HEK293 (cell line): ENCODE measurements around the gene FBN2.

Experiments used
- CTCF ChIA-PET: fragments of 350-600 bp; formaldehyde crosslinking; extraction: SDS; loops from one replicate; lab custom pipeline; 2021; ENCODE audit warnings: antibody characterized with exemption; lab: Yijun Ruan, JAX
- POLR2A ChIA-PET: fragments of 300-600 bp; formaldehyde crosslinking; extraction: SDS; loops from one replicate; lab custom pipeline; 2020; ENCODE audit warnings: antibody characterized with exemption, inconsistent platforms; lab: Yijun Ruan, JAX
- H3K27ac ChIP-seq: fragments of 200-500 bp; sonication (Bioruptor generic); 2 replicates; pipeline ENCODE4 v1.5.1; 2014; ENCODE audit warnings: low read depth, low read length, control low read depth, inconsistent platforms; ENCODE audit errors: extremely low read depth
- H3K36me3 ChIP-seq, 2 experiments: fragments of 200-500 bp in 1 of 2; sonication (Bioruptor generic) in 1 of 2; 1 replicate in 1 of 2; 2 replicates in 1 of 2; pipeline ENCODE4 v1.5.1; 2014 to 2017; ENCODE audit warnings: inconsistent platforms in 2 of 2, low read length in 2 of 2; ENCODE audit not compliant: control insufficient read depth in 2 of 2, insufficient read depth in 1 of 2
- H3K4me1 ChIP-seq: fragments of 200-500 bp; sonication (Bioruptor generic); 2 replicates; pipeline ENCODE4 v1.5.1; 2014; ENCODE audit warnings: mild to moderate bottlenecking, low read length, inconsistent platforms; ENCODE audit not compliant: control insufficient read depth, insufficient read depth
- H3K4me3 ChIP-seq: 2 replicates; pipeline ENCODE4 v1.5.1; 2011; ENCODE audit warnings: low read depth, mild to moderate bottlenecking, control low read depth, low read length, moderate library complexity
- H3K9me3 ChIP-seq: fragments of 200-500 bp; sonication (Bioruptor generic); 2 replicates; pipeline ENCODE4 v1.5.1; 2014; ENCODE audit warnings: low read depth, low read length, inconsistent platforms; ENCODE audit not compliant: control insufficient read depth, insufficient read depth
- AEBP2 ChIP-seq: fragments of 450-650 bp; formaldehyde crosslinking; IDR thresholded peaks from 2 replicates; pipeline ENCODE4 v1.5.1; 2016; ENCODE audit warnings: missing biosample characterization, missing genetic modification characterization, borderline replicate concordance
- GFI1B ChIP-seq: fragments of 450-650 bp; formaldehyde crosslinking; IDR thresholded peaks from 2 replicates; pipeline ENCODE4 v1.5.1; 2016; ENCODE audit warnings: missing biosample characterization, missing genetic modification characterization
- GLIS1 ChIP-seq: fragments of 450-650 bp; formaldehyde crosslinking; IDR thresholded peaks from 2 replicates; pipeline ENCODE4 v1.5.1; 2016; ENCODE audit warnings: missing biosample characterization, missing genetic modification characterization
- PRDM6 ChIP-seq: fragments of 450-650 bp; formaldehyde crosslinking; IDR thresholded peaks from 2 replicates; pipeline ENCODE4 v1.5.1; 2017; ENCODE audit warnings: missing biosample characterization, missing genetic modification characterization
- REST ChIP-seq: fragments of 450-650 bp; formaldehyde crosslinking; IDR thresholded peaks from 2 replicates; pipeline ENCODE4 v1.5.1; 2016; ENCODE audit warnings: missing biosample characterization, missing genetic modification characterization
- ZFP3 ChIP-seq: fragments of 450-650 bp; formaldehyde crosslinking; IDR thresholded peaks from 2 replicates; pipeline ENCODE4 v1.5.1; 2016; ENCODE audit warnings: low read depth, missing biosample characterization, missing genetic modification characterization
- ZIC2 ChIP-seq: fragments of 450-650 bp; formaldehyde crosslinking; IDR thresholded peaks from 2 replicates; pipeline ENCODE4 v1.5.1; 2016; ENCODE audit warnings: missing biosample characterization, missing genetic modification characterization
- ZNF132 ChIP-seq: fragments of 450-650 bp; formaldehyde crosslinking; IDR thresholded peaks from 2 replicates; pipeline ENCODE4 v1.5.1; 2017; ENCODE audit warnings: missing biosample characterization, missing genetic modification characterization, borderline replicate concordance
- ZNF146 ChIP-seq: fragments of 450-650 bp; formaldehyde crosslinking; IDR thresholded peaks from 2 replicates; pipeline ENCODE4 v1.5.1; 2016; ENCODE audit warnings: missing biosample characterization, missing genetic modification characterization
- ZNF302 ChIP-seq: fragments of 450-650 bp; formaldehyde crosslinking; IDR thresholded peaks from 2 replicates; pipeline ENCODE4 v1.5.1; 2016; ENCODE audit warnings: missing biosample characterization, missing genetic modification characterization, low read depth
- ZNF473 ChIP-seq: fragments of 450-650 bp; formaldehyde crosslinking; IDR thresholded peaks from 2 replicates; pipeline ENCODE4 v1.5.1; 2017; ENCODE audit warnings: missing biosample characterization, missing genetic modification characterization
- ZNF529 ChIP-seq: fragments of 450-650 bp; formaldehyde crosslinking; IDR thresholded peaks from 2 replicates; pipeline ENCODE4 v1.5.1; 2017; ENCODE audit warnings: missing genetic modification characterization, missing biosample characterization; ENCODE audit not compliant: insufficient replicate concordance
- ZNF664 ChIP-seq: fragments of 450-650 bp; formaldehyde crosslinking; IDR thresholded peaks from 2 replicates; pipeline ENCODE4 v1.5.1; 2016; ENCODE audit warnings: missing biosample characterization, missing genetic modification characterization
- ZNF677 ChIP-seq: fragments of 450-650 bp; IDR thresholded peaks from 2 replicates; pipeline ENCODE4 v1.5.0; 2018; ENCODE audit warnings: missing biosample characterization, mild to moderate bottlenecking, missing genetic modification characterization, moderate library complexity
- ZNF707 ChIP-seq: fragments of 450-650 bp; formaldehyde crosslinking; IDR thresholded peaks from 2 replicates; pipeline ENCODE4 v1.5.1; 2016; ENCODE audit warnings: missing biosample characterization, missing genetic modification characterization
- ZNF791 ChIP-seq: fragments of 450-650 bp; formaldehyde crosslinking; IDR thresholded peaks from 2 replicates; pipeline ENCODE4 v1.5.1; 2016; ENCODE audit warnings: missing biosample characterization, missing genetic modification characterization

The FBN2 gene

GRCh38 chr5:128234928-128235641 is 303.0 kb downstream of the FBN2 start:
- Histone ChIP-seq H3K9me3 (no peaks in the 10 kb centered on the region), H3K4me1 (peaks cover 13% of the 10 kb centered on the region), H3K4me3 (no peak overlapping the region), H3K27ac (no peak overlapping the region), H3K36me3 (no peaks in the 10 kb centered on the region)
- ChIA-PET POLR2A (no interaction called here), CTCF (interaction anchor here (0.7 kb wide), 1 partner anchor 50 kb away, joined by 3 read pairs; no protein-coding TSS in a partner anchor)
- TF ChIP-seq ZIC2, result peak; percentile 34; the same call in 1 of the 2 replicates
- TF ChIP-seq PRDM6, result no peak
- no peak for TF ChIP-seq ZNF146 (tag by site-specific recombination)
- no peak for TF ChIP-seq ZNF473 (tag by site-specific recombination)
- no peak for TF ChIP-seq ZNF707 (tag by site-specific recombination)
- TF ChIP-seq AEBP2 (tag by site-specific recombination), result no peak
- no peak for TF ChIP-seq REST

GRCh38 chr5:128228521-128228920 is 309.5 kb downstream of the FBN2 start:
- TF ChIP-seq ZNF132 (tag by site-specific recombination) (no peak), ZNF791 (tag by site-specific recombination) (no peak), ZNF302 (tag by site-specific recombination) (no peak), GFI1B (no peak), GLIS1 (tag by site-specific recombination) (no peak), ZFP3 (no peak), ZNF664 (tag by site-specific recombination) (no peak), ZNF677 (tag by site-specific recombination) (no peak), ZNF529 (tag by site-specific recombination) (no peak)
- TF ChIP-seq, all 188 proteins: peak for 0
- Histone ChIP-seq H3K9me3 (no peaks in the 10 kb centered on the region), H3K4me1 (peaks cover 13% of the 10 kb centered on the region), H3K36me3 (no peaks in the 10 kb centered on the region), H3K27ac (no peak overlapping the region), H3K4me3 (no peak overlapping the region)
- ChIA-PET CTCF (interaction anchor here (1.7 kb wide), 1 partner anchor 14 kb away, joined by 4 read pairs; no protein-coding TSS in a partner anchor), POLR2A (no interaction called here)
